ENCODE measurements around the gene ASB18. TPM values are rescaled to one million over a fixed set of nuclear protein-coding genes. Genes with fewer than 3 reads are reported as not detected.

Gene ASB18
- total and polyA plus RNA-seq, 4 donors = not detected

GRCh38 chr2:236157366-236157765 is 106.8 kb downstream of the ASB18 start (continued):
- no peak for TF ChIP-seq RXRA (IDR thresholded peaks at IDR 0.05)

GRCh38 chr2:236156860-236157194 is 107.4 kb downstream of the ASB18 start:
- TF ChIP-seq GABPA (IDR thresholded peaks at IDR 0.05 in 1 of 2, conservative IDR thresholded peaks at IDR 0.05 in 1 of 2) = no peak
- TF ChIP-seq NR2F2 (IDR thresholded peaks at IDR 0.05) = no peak
- Histone ChIP-seq H3K4me3 (ENCODE audit: low read depth in 1 of 3, low read length in 3 of 3) (no peak overlapping the region), H3K9me3 (ENCODE audit: control insufficient read depth in 4 of 4, low read length in 3 of 4) (peaks cover 0 to 10% (median 3%) of the 10 kb centered on the region in 4 donors), H3K9ac (ENCODE audit: low read depth in 1 of 2, low read length in 2 of 2) (no peak overlapping the region), H3K27me3 (ENCODE audit: control insufficient read depth in 4 of 4, insufficient read depth in 4 of 4, low read length in 3 of 4) (peaks cover 0 to 11% (median 8%) of the 10 kb centered on the region in 4 donors), H3K36me3 (ENCODE audit: control insufficient read depth in 4 of 4, insufficient read depth in 3 of 4, low read depth in 1 of 4, low read length in 3 of 4) (no peaks in the 10 kb centered on the region), H3K4me1 (ENCODE audit: control insufficient read depth in 4 of 4, insufficient read depth in 4 of 4, low read length in 3 of 4) (no peaks in the 10 kb centered on the region), H3K27ac (ENCODE audit: low read depth in 1 of 2, low read length in 2 of 2) (no peak overlapping the region)
- no peak for DNase-seq (ENCODE audit: low spot score)
- 80% methylated on average over 7 of the region's 7 CpGs for WGBS

GRCh38 chr2:236156095-236156859 is 107.9 kb downstream of the ASB18 start:
- no peaks in the 10 kb centered on the region for H3K4me1 ChIP-seq (ENCODE audit: control insufficient read depth in 4 of 4, insufficient read depth in 4 of 4, low read length in 3 of 4)
- WGBS = 90% methylated on average over 16 of the region's 16 CpGs
- TF ChIP-seq NR2F2 (IDR thresholded peaks at IDR 0.05) = no peak
- no peak for TF ChIP-seq YY1 (IDR thresholded peaks at IDR 0.05)
- no peak for TF ChIP-seq FOXA1 (IDR thresholded peaks at IDR 0.05)
- no peak for TF ChIP-seq EGR1 (IDR thresholded peaks at IDR 0.05; ENCODE audit: low read depth in 2 of 2)
- TF ChIP-seq, protein P1, sequence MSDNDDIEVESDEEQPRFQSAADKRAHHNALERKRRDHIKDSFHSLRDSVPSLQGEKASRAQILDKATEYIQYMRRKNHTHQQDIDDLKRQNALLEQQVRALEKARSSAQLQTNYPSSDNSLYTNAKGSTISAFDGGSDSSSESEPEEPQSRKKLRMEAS (IDR thresholded peaks at IDR 0.05) = no peak
- TF ChIP-seq, protein P2, sequence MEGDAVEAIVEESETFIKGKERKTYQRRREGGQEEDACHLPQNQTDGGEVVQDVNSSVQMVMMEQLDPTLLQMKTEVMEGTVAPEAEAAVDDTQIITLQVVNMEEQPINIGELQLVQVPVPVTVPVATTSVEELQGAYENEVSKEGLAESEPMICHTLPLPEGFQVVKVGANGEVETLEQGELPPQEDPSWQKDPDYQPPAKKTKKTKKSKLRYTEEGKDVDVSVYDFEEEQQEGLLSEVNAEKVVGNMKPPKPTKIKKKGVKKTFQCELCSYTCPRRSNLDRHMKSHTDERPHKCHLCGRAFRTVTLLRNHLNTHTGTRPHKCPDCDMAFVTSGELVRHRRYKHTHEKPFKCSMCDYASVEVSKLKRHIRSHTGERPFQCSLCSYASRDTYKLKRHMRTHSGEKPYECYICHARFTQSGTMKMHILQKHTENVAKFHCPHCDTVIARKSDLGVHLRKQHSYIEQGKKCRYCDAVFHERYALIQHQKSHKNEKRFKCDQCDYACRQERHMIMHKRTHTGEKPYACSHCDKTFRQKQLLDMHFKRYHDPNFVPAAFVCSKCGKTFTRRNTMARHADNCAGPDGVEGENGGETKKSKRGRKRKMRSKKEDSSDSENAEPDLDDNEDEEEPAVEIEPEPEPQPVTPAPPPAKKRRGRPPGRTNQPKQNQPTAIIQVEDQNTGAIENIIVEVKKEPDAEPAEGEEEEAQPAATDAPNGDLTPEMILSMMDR (IDR thresholded peaks at IDR 0.05; ENCODE audit: low read depth, low read length, missing input control) = no peak
- no peak for TF ChIP-seq FOXA2 (IDR thresholded peaks at IDR 0.05)
- TF ChIP-seq GABPA (IDR thresholded peaks at IDR 0.05 in 1 of 2, conservative IDR thresholded peaks at IDR 0.05 in 1 of 2) = no peak
- TF ChIP-seq, protein P3, sequence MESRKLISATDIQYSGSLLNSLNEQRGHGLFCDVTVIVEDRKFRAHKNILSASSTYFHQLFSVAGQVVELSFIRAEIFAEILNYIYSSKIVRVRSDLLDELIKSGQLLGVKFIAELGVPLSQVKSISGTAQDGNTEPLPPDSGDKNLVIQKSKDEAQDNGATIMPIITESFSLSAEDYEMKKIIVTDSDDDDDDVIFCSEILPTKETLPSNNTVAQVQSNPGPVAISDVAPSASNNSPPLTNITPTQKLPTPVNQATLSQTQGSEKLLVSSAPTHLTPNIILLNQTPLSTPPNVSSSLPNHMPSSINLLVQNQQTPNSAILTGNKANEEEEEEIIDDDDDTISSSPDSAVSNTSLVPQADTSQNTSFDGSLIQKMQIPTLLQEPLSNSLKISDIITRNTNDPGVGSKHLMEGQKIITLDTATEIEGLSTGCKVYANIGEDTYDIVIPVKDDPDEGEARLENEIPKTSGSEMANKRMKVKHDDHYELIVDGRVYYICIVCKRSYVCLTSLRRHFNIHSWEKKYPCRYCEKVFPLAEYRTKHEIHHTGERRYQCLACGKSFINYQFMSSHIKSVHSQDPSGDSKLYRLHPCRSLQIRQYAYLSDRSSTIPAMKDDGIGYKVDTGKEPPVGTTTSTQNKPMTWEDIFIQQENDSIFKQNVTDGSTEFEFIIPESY (IDR thresholded peaks at IDR 0.05) = no peak
- no peak for TF ChIP-seq RXRA (IDR thresholded peaks at IDR 0.05)
- no peak for TF ChIP-seq HNF4A (conservative IDR thresholded peaks at IDR 0.05)
- no peak for TF ChIP-seq RAD21 (IDR thresholded peaks at IDR 0.05)
- TF ChIP-seq, protein P4, sequence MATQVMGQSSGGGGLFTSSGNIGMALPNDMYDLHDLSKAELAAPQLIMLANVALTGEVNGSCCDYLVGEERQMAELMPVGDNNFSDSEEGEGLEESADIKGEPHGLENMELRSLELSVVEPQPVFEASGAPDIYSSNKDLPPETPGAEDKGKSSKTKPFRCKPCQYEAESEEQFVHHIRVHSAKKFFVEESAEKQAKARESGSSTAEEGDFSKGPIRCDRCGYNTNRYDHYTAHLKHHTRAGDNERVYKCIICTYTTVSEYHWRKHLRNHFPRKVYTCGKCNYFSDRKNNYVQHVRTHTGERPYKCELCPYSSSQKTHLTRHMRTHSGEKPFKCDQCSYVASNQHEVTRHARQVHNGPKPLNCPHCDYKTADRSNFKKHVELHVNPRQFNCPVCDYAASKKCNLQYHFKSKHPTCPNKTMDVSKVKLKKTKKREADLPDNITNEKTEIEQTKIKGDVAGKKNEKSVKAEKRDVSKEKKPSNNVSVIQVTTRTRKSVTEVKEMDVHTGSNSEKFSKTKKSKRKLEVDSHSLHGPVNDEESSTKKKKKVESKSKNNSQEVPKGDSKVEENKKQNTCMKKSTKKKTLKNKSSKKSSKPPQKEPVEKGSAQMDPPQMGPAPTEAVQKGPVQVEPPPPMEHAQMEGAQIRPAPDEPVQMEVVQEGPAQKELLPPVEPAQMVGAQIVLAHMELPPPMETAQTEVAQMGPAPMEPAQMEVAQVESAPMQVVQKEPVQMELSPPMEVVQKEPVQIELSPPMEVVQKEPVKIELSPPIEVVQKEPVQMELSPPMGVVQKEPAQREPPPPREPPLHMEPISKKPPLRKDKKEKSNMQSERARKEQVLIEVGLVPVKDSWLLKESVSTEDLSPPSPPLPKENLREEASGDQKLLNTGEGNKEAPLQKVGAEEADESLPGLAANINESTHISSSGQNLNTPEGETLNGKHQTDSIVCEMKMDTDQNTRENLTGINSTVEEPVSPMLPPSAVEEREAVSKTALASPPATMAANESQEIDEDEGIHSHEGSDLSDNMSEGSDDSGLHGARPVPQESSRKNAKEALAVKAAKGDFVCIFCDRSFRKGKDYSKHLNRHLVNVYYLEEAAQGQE (IDR thresholded peaks at IDR 0.05) = no peak
- no peak for TF ChIP-seq JUND (IDR thresholded peaks at IDR 0.05)
- TF ChIP-seq ATF3 (IDR thresholded peaks at IDR 0.05) = no peak
- TF ChIP-seq TAF1 (conservative IDR thresholded peaks at IDR 0.05) = no peak
- no peak for TF ChIP-seq SP1 (IDR thresholded peaks at IDR 0.05)
- TF ChIP-seq HNF4G (IDR thresholded peaks at IDR 0.05) = no peak
- H3K9ac ChIP-seq (ENCODE audit: low read depth in 1 of 2, low read length in 2 of 2) = no peak overlapping the region
- H3K4me3 ChIP-seq (ENCODE audit: low read depth in 1 of 3, low read length in 3 of 3) = no peak overlapping the region
- no peaks in the 10 kb centered on the region for H3K36me3 ChIP-seq (ENCODE audit: control insufficient read depth in 4 of 4, insufficient read depth in 3 of 4, low read depth in 1 of 4, low read length in 3 of 4)
- no peak for DNase-seq (ENCODE audit: low spot score)
- peaks cover 0 to 11% (median 7%) of the 10 kb centered on the region in 4 donors for H3K27me3 ChIP-seq (ENCODE audit: control insufficient read depth in 4 of 4, insufficient read depth in 4 of 4, low read length in 3 of 4)
- peaks cover 0 to 10% (median 3%) of the 10 kb centered on the region in 4 donors for H3K9me3 ChIP-seq (ENCODE audit: control insufficient read depth in 4 of 4, low read length in 3 of 4)
- no peak overlapping the region for H3K27ac ChIP-seq (ENCODE audit: low read depth in 1 of 2, low read length in 2 of 2)
